HepG2 (cell line): ENCODE results near the gene LHX3. TPM values are rescaled to one million over a fixed set of nuclear protein-coding genes. Genes with fewer than 3 reads are reported as not detected.

Source experiments
- ATAC-seq: fragments of 200-7000 bp; cut with Tn5 transposase; 3 replicates; pipeline ENCODE4 v1.9.1; 2020; ENCODE audit warnings: mild to moderate bottlenecking, moderate library complexity
- BruUV-seq: library from RNA; stranded (reverse); fragments of 400-500 nt; replicated peaks from 2 replicates; lab custom pipeline; 2021; lab: Mats Ljungman, UMichigan
- CTCF ChIA-PET: fragments of 300-600 bp; formaldehyde crosslinking; extraction: SDS; loops from one replicate; lab custom pipeline; 2021; ENCODE audit warnings: low total read pairs, inconsistent platforms, low intra/inter-chr PET ratio; lab: Yijun Ruan, JAX
- POLR2A ChIA-PET: fragments of 350-600 bp; sonication (Branson Sonifier 250); formaldehyde crosslinking; loops from one replicate; lab custom pipeline; 2020; ENCODE audit warnings: antibody characterized with exemption, inconsistent platforms; lab: Yijun Ruan, JAX
- DNase-seq: peaks from one replicate; pipeline ENCODE4 v3.0.0-alpha.2; 2015; ENCODE audit warnings: low spot score
- FAIRE-seq: peaks from 3 replicates; lab custom pipeline; 2011; peaks lifted over from hg19 to GRCh38; lab: Jason Lieb, UNC
- H2AFZ ChIP-seq: one replicate; pipeline ENCODE4 v1.6.1; 2011; ENCODE audit warnings: low read length, inconsistent platforms
- H3K27ac ChIP-seq: fragments of 300-600 bp; 3 replicates; pipeline ENCODE4 v1.8.0; 2011; ENCODE audit warnings: mixed run types, mild to moderate bottlenecking, mixed read lengths, low read length, inconsistent platforms; ENCODE audit not compliant: insufficient read depth; ENCODE audit errors: extremely low read length
- H3K27me3 ChIP-seq, 2 experiments: fragments of 200-600 bp in 1 of 2; 2 replicates in 1 of 2; 3 replicates in 1 of 2; pipeline versions ENCODE4 v1.6.0 to v1.8.0; 2011; ENCODE audit warnings: low read length in 2 of 2, mild to moderate bottlenecking in 2 of 2, moderate library complexity in 2 of 2, inconsistent platforms in 1 of 2; ENCODE audit not compliant: insufficient read depth in 2 of 2, control insufficient read depth in 1 of 2
- H3K36me3 ChIP-seq, 2 experiments: fragments of 200-600 bp in 1 of 2; replicated peaks in 1 of 2; 2 replicates in 1 of 2; 3 replicates in 1 of 2; pipeline versions ENCODE4 v1.5.1 to v1.8.0; 2011; ENCODE audit warnings: low read length in 2 of 2, inconsistent platforms in 1 of 2; ENCODE audit not compliant: insufficient read depth in 2 of 2, control insufficient read depth in 1 of 2
- H3K4me1 ChIP-seq: 2 replicates; pipeline ENCODE4 v1.5.1; 2012; ENCODE audit warnings: low read length, inconsistent platforms; ENCODE audit not compliant: insufficient read depth
- H3K4me2 ChIP-seq: 2 replicates; pipeline ENCODE4 v1.6.0; 2011; ENCODE audit warnings: low read depth, low read length, inconsistent platforms
- H3K4me3 ChIP-seq, 3 experiments: fragments of 200-600 bp in 1 of 3; sonication (generic), shearing (Covaris generic) in 1 of 3; replicated peaks in 1 of 3; 2 replicates each; pipeline ENCODE4 v1.5.1; 2011 to 2016; ENCODE audit warnings: low read length in 3 of 3, inconsistent platforms in 2 of 3, low read depth in 2 of 3, mild to moderate bottlenecking in 2 of 3, control low read depth in 1 of 3, mixed read lengths in 1 of 3; ENCODE audit not compliant: insufficient read depth in 1 of 3
- H3K79me2 ChIP-seq: one replicate; pipeline ENCODE4 v1.6.1; 2011; ENCODE audit warnings: low read length, inconsistent platforms; ENCODE audit not compliant: insufficient read depth
- H3K9ac ChIP-seq: 2 replicates; pipeline ENCODE4 v1.6.0; 2011; ENCODE audit warnings: mild to moderate bottlenecking, low read depth, low read length, inconsistent platforms; ENCODE audit not compliant: insufficient read depth
- H3K9me3 ChIP-seq: 2 replicates; pipeline ENCODE4 v1.5.1; 2012; ENCODE audit warnings: mild to moderate bottlenecking, low read length
- H4K20me1 ChIP-seq: 2 replicates; pipeline ENCODE4 v1.6.0; 2011; ENCODE audit warnings: inconsistent platforms, mild to moderate bottlenecking, low read length, moderate library complexity; ENCODE audit not compliant: insufficient read depth
- BHLHE40 ChIP-seq: IDR thresholded peaks from 2 replicates; pipeline ENCODE4 v1.6.1; 2011; ENCODE audit warnings: low read length, improper control_type of control experiment
- CCDC6 ChIP-seq: sonication (generic); formaldehyde crosslinking; IDR thresholded peaks from 2 replicates; pipeline ENCODE4 v1.8.1; 2022; ENCODE audit warnings: mild to moderate bottlenecking, missing genetic modification reagents, moderate library complexity
- CEBPB ChIP-seq: IDR thresholded peaks from 2 replicates; pipeline ENCODE4 v1.6.1; 2011; ENCODE audit warnings: low read depth, low read length, improper control_type of control experiment, borderline replicate concordance
- CREBL2 ChIP-seq: sonication (generic); formaldehyde crosslinking; IDR thresholded peaks from 2 replicates; pipeline ENCODE4 v1.8.1; 2023; ENCODE audit warnings: missing genetic modification reagents, mild to moderate bottlenecking, borderline replicate concordance
- HCFC1 ChIP-seq: fragments of 150-350 bp; IDR thresholded peaks from 2 replicates; pipeline ENCODE4 v1.6.1; 2014; ENCODE audit warnings: low read depth, low read length
- HIC2 ChIP-seq: sonication (generic); formaldehyde crosslinking; IDR thresholded peaks from 2 replicates; pipeline ENCODE4 v1.9.0; 2022; ENCODE audit warnings: low read depth, missing genetic modification reagents
- HNRNPL ChIP-seq: fragments of 200-400 bp; formaldehyde crosslinking; IDR thresholded peaks from 2 replicates; pipeline ENCODE4 v1.6.1; 2017; ENCODE audit warnings: mild to moderate bottlenecking, low read depth, low read length
- ZNF737 ChIP-seq: sonication (generic); formaldehyde crosslinking; IDR thresholded peaks from 2 replicates; pipeline ENCODE4 v1.5.0; 2020; ENCODE audit warnings: missing genetic modification reagents, mild to moderate bottlenecking, borderline replicate concordance
- ZNF768 ChIP-seq: sonication (generic); formaldehyde crosslinking; IDR thresholded peaks from 2 replicates; pipeline ENCODE4 v1.4.0; 2020; ENCODE audit warnings: missing genetic modification reagents
- ZNF776 ChIP-seq: sonication (generic); formaldehyde crosslinking; IDR thresholded peaks from 2 replicates; pipeline ENCODE4 v1.4.0; 2020; ENCODE audit warnings: mild to moderate bottlenecking, missing genetic modification reagents
- WGBS: methylation state at CpG from one replicate; pipeline ENCODE4 v1.1.6; 2017; ENCODE audit warnings: low lambda C conversion rate; 5-methylcytosine and 5-hydroxymethylcytosine counted together
- in situ Hi-C: cut with HindIII; loops from 2 replicates; pipeline ENCODE4 v1.10.0; 2017; ENCODE audit warnings: low pct_unique_long_range_greater_than_20kb; ENCODE audit not compliant: extremely low pct_ligation_motif_present
- intact Hi-C: fragments of 100-400 bp; cut with micrococcal nuclease; formaldehyde crosslinking; loops from one replicate; pipeline ENCODE4 v1.10.0; 2022; ENCODE audit not compliant: unreplicated experiment
- polyA plus RNA-seq, 8 experiments: library from polyadenylated mRNA; depleted of rRNA in 3 of 8; stranded (reverse) in 7 of 8; unstranded in 1 of 8; fragments of >200 nt; fragmentation: Illumina TruSeq in 4 of 8; extraction: Trizol in 4 of 8; gene quantifications; 2 replicates each; pipeline versions ENCODE4 v1.2.1 to v1.2.3, GENCODE V29; 2011 to 2016; ENCODE audit warnings: low read depth in 4 of 8, missing spikeins in 1 of 8, mixed read lengths in 1 of 8; ENCODE audit not compliant: insufficient read depth in 1 of 8
- total RNA-seq, 5 experiments: library from RNA; depleted of rRNA; stranded (reverse); fragments of >200 nt; fragmentation: Illumina TruSeq; extraction: Trizol; gene quantifications; 2 replicates each; pipeline ENCODE4 v1.2.3, GENCODE V29; 2016; ENCODE audit warnings: low read depth in 1 of 5
- TF ChIP-seq, protein P1 (sequence below): sonication (generic); formaldehyde crosslinking; IDR thresholded peaks from 2 replicates; pipeline ENCODE4 v1.4.0; 2020; ENCODE audit warnings: low read depth, missing genetic modification reagents
- TF ChIP-seq, protein P2 (sequence below): sonication (generic); formaldehyde crosslinking; IDR thresholded peaks from 2 replicates; pipeline ENCODE4 v1.8.1; 2023; ENCODE audit warnings: mild to moderate bottlenecking, missing genetic modification reagents, borderline replicate concordance

The LHX3 gene
- total and polyA plus RNA-seq, 2 of the 13 experiments (the other 11 are each of a cell fraction or from before 2014, with no cell fraction given), result not detected

- Histone ChIP-seq H4K20me1 (peaks cover 56% of the 10 kb centered on the region), H3K4me1 (peaks cover 65% of the 10 kb centered on the region)
- POLR2A ChIA-PET, result no interaction called here
- DNase-seq, result no peak
- no peak for TF ChIP-seq CREBL2
- TF ChIP-seq ZNF768 (CRISPR knock-in tag), result peak; percentile 68; the same call in 1 of the 2 replicates
- TF ChIP-seq CEBPB, result peak; percentile 19; the same call in 1 of the 2 replicates
- TF ChIP-seq CCDC6 (CRISPR knock-in tag), result no peak
- TF ChIP-seq, all 625 proteins: peak for 2
- H3K79me2 ChIP-seq, result peaks cover 67% of the 10 kb centered on the region
- peaks cover 1 to 7% of the 10 kb centered on the region in 2 experiments; a peak in 2 of 5 replicates for H3K36me3 ChIP-seq
- CTCF ChIA-PET, result no interaction called here
- peak overlapping the region; percentile 85; the same call in 1 of the 2 replicates for H3K9ac ChIP-seq
- in situ Hi-C loops, result no loop called here
- intact Hi-C loops, result no loop called here
- H3K9me3 ChIP-seq, result no peaks in the 10 kb centered on the region
- peaks cover 5 to 20% of the 10 kb centered on the region in 2 experiments for H3K27me3 ChIP-seq
- no peak overlapping the region for H2AFZ ChIP-seq
- H3K4me3 ChIP-seq, result peak overlapping the region in 1 of 3 experiments; percentile 47; a peak in 2 of 6 replicates
- WGBS, result 67% methylated on average over 6 of the region's 6 CpGs
- no TSS peak for BruUV-seq
- no peak for ATAC-seq
- FAIRE-seq, result no peak
- peak overlapping the region; percentile 91 for H3K4me2 ChIP-seq
- H3K27ac ChIP-seq, result peak overlapping the region; percentile 70
These were observed 38.1 kb upstream of the LHX3 start for GRCh38 chr9:136242918-136243525.

DNA sequence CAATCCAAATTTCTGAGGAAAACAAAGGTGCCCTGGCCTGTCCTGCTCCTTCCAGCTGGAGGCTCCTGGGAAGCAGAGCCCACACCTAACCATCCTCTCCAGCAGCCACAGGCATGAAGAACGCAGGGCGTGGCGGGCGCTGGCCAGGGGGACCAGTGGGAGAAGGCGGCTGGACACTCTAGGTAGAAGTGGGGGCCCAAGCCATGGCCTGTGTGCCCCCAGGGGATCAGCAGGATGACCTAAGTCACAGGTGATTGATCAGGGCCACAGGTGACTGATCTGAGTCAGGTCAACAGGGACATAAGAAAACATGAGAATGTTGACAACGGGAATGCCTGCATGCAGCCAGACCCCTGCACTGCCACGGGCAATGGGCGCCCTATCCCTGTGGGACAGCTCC, 37.3 kb upstream of the LHX3 start:
- no TSS peak for BruUV-seq
- Histone ChIP-seq H3K27ac (no peak overlapping the region), H4K20me1 (peaks cover 61% of the 10 kb centered on the region), H3K9me3 (no peaks in the 10 kb centered on the region), H3K4me2 (peak overlapping the region; percentile 91), H3K36me3 (peaks cover 1 to 12% of the 10 kb centered on the region in 2 experiments; a peak in 2 of 5 replicates), H3K4me3 (no peak overlapping the region; a peak in 1 of 6 replicates), H2AFZ (no peak overlapping the region), H3K79me2 (peaks cover 71% of the 10 kb centered on the region), H3K27me3 (peaks cover 3 to 12% of the 10 kb centered on the region in 2 experiments; a peak in 3 of 5 replicates), H3K9ac (peak overlapping the region; percentile 8; the same call in 1 of the 2 replicates), H3K4me1 (peaks cover 65% of the 10 kb centered on the region)
- CTCF ChIA-PET, result no interaction called here
- no peak for ATAC-seq
- intact Hi-C loops (no loop called here), in situ Hi-C loops (no loop called here)
- POLR2A ChIA-PET, result no interaction called here
- DNase-seq, result no peak
- no peak for FAIRE-seq
- WGBS, result 94% methylated on average over 3 of the region's 8 CpGs
- TF ChIP-seq ZNF737 (CRISPR knock-in tag), result no peak
- TF ChIP-seq HCFC1, result no peak
- TF ChIP-seq BHLHE40, result no peak
- no peak for TF ChIP-seq HNRNPL
- TF ChIP-seq, protein P1, sequence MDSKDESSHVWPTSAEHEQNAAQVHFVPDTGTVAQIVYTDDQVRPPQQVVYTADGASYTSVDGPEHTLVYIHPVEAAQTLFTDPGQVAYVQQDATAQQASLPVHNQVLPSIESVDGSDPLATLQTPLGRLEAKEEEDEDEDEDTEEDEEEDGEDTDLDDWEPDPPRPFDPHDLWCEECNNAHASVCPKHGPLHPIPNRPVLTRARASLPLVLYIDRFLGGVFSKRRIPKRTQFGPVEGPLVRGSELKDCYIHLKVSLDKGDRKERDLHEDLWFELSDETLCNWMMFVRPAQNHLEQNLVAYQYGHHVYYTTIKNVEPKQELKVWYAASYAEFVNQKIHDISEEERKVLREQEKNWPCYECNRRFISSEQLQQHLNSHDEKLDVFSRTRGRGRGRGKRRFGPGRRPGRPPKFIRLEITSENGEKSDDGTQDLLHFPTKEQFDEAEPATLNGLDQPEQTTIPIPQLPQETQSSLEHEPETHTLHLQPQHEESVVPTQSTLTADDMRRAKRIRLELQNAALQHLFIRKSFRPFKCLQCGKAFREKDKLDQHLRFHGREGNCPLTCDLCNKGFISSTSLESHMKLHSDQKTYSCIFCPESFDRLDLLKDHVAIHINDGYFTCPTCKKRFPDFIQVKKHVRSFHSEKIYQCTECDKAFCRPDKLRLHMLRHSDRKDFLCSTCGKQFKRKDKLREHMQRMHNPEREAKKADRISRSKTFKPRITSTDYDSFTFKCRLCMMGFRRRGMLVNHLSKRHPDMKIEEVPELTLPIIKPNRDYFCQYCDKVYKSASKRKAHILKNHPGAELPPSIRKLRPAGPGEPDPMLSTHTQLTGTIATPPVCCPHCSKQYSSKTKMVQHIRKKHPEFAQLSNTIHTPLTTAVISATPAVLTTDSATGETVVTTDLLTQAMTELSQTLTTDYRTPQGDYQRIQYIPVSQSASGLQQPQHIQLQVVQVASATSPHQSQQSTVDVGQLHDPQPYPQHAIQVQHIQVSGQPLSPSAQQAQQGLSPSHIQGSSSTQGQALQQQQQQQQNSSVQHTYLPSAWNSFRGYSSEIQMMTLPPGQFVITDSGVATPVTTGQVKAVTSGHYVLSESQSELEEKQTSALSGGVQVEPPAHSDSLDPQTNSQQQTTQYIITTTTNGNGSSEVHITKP (CRISPR knock-in tag), result no peak
- TF ChIP-seq HIC2 (CRISPR knock-in tag), result no peak
- TF ChIP-seq, protein P2, sequence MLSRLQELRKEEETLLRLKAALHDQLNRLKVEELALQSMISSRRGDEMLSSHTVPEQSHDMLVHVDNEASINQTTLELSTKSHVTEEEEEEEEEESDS, result no peak
- TF ChIP-seq ZNF776 (CRISPR knock-in tag), result no peak
